ENCODE measurements around the gene SNX20.

GRCh38 chr16:50625374-50625773 lies 55.7 kb downstream of the SNX20 start:
- TF ChIP-seq CTCF (IDR thresholded peaks at IDR 0.05) (no peak), POLR2A (IDR thresholded peaks at IDR 0.05) (no peak)
